Measurements from ENCODE around the gene ADGRG1.
"Not testable (repeated sequence)": the region's sequence is repeated elsewhere in the genome, so short reads cannot be mapped to it uniquely, and the experiment has no call there.

The ADGRG1 gene

GRCh38 chr16:57628008-57628781 lies at the start of gene ADGRG1:
Gene ADGRG1 (plus strand): TSS chr16:57628630. CDS start chr16:57650288, 21,658 bp downstream.
- DNase-seq (ENCODE audit: low spot score): peak; percentile 79

GRCh38 chr16:57579361-57579665 lies 49.1 kb upstream of the ADGRG1 start:
- DNase-seq (ENCODE audit: low spot score): no peak

GRCh38 chr16:57585051-57585687 lies 43.3 kb upstream of the ADGRG1 start:
- DNase-seq (ENCODE audit: low spot score): no peak

GRCh38 chr16:57588831-57589230 lies 39.6 kb upstream of the ADGRG1 start:
- DNase-seq (ENCODE audit: low spot score): no peak

- no peak for DNase-seq (ENCODE audit: low spot score)
These were observed 39.1 kb upstream of the ADGRG1 start for GRCh38 chr16:57589374-57589773.

GRCh38 chr16:57590654-57591085 lies 37.8 kb upstream of the ADGRG1 start:
- DNase-seq (ENCODE audit: low spot score): peak; percentile 17

GRCh38 chr16:57591086-57591869 lies 37.2 kb upstream of the ADGRG1 start:
- peak; percentile 83 for DNase-seq (ENCODE audit: low spot score)

GRCh38 chr16:57591870-57592485 lies 36.5 kb upstream of the ADGRG1 start:
- DNase-seq (ENCODE audit: low spot score): no peak

GRCh38 chr16:57592591-57593003 lies 35.8 kb upstream of the ADGRG1 start:
- no peak for DNase-seq (ENCODE audit: low spot score)

- DNase-seq (ENCODE audit: low spot score): no peak
These were observed 35.4 kb upstream of the ADGRG1 start for GRCh38 chr16:57593021-57593420.

GRCh38 chr16:57593990-57594389 lies 34.4 kb upstream of the ADGRG1 start:
- no peak for DNase-seq (ENCODE audit: low spot score)

- DNase-seq (ENCODE audit: low spot score): no peak
These were observed 33.8 kb upstream of the ADGRG1 start for GRCh38 chr16:57594531-57595031.

- DNase-seq (ENCODE audit: low spot score): not testable (repeated sequence)
These were observed 32.2 kb upstream of the ADGRG1 start for GRCh38 chr16:57596234-57596633.

GRCh38 chr16:57598437-57598836 lies 30.0 kb upstream of the ADGRG1 start:
- DNase-seq (ENCODE audit: low spot score): no peak

GRCh38 chr16:57600048-57600835 lies 28.2 kb upstream of the ADGRG1 start:
- DNase-seq (ENCODE audit: low spot score): peak; percentile 38

GRCh38 chr16:57600952-57601580 lies 27.4 kb upstream of the ADGRG1 start:
- DNase-seq (ENCODE audit: low spot score): no peak

- DNase-seq (ENCODE audit: low spot score): no peak
These were observed 26.5 kb upstream of the ADGRG1 start for GRCh38 chr16:57601801-57602478.

GRCh38 chr16:57603115-57604024 lies 25.1 kb upstream of the ADGRG1 start:
- DNase-seq (ENCODE audit: low spot score): no peak

GRCh38 chr16:57604177-57604576 lies 24.3 kb upstream of the ADGRG1 start:
- DNase-seq (ENCODE audit: low spot score): no peak

Measured in COLO829 (cell line).